DND-41 (cell line): ENCODE data around the gene BRINP3.
"Not testable (repeated sequence)": the region's sequence is repeated elsewhere in the genome, so short reads cannot be mapped to it uniquely, and the experiment has no call there.

Source experiments
- ATAC-seq: fragments of 200-7000 bp; cut with Tn5 transposase; 3 replicates; pipeline ENCODE4 v1.9.1; 2021; ENCODE audit warnings: low read depth; ENCODE audit not compliant: insufficient read depth
- DNase-seq: peaks from one replicate; pipeline ENCODE4 v3.0.0-alpha.2; 2020
- H2AFZ ChIP-seq: 2 replicates; pipeline ENCODE4 v1.6.0; 2012; ENCODE audit warnings: low read depth, low read length
- H3K27ac ChIP-seq: 2 replicates; pipeline ENCODE4 v1.5.1; 2012; ENCODE audit warnings: low read length, inconsistent platforms
- H3K27me3 ChIP-seq: fragments of 200-600 bp; sonication (generic); 2 replicates; pipeline ENCODE4 v1.6.0; 2012; ENCODE audit warnings: low read length, mild to moderate bottlenecking, inconsistent platforms; ENCODE audit not compliant: insufficient read depth, poor library complexity
- H3K36me3 ChIP-seq: 2 replicates; pipeline ENCODE4 v1.5.1; 2012; ENCODE audit warnings: low read length, inconsistent platforms; ENCODE audit not compliant: insufficient read depth
- H3K4me1 ChIP-seq: 2 replicates; pipeline ENCODE4 v1.5.1; 2012; ENCODE audit warnings: mild to moderate bottlenecking, low read length; ENCODE audit not compliant: insufficient read depth
- H3K4me2 ChIP-seq: 2 replicates; pipeline ENCODE4 v1.6.0; 2012; ENCODE audit warnings: mild to moderate bottlenecking, moderate library complexity, low read length, inconsistent platforms; ENCODE audit not compliant: insufficient read depth
- H3K4me3 ChIP-seq, 2 experiments: fragments of 200-600 bp in 1 of 2; shearing (Covaris generic) in 1 of 2; 2 replicates each; pipeline ENCODE4 v1.5.1; 2012 to 2016; ENCODE audit warnings: inconsistent platforms in 2 of 2, low read length in 2 of 2, mild to moderate bottlenecking in 2 of 2, low read depth in 1 of 2, moderate library complexity in 1 of 2
- H3K79me2 ChIP-seq: 2 replicates; pipeline ENCODE4 v1.6.0; 2012; ENCODE audit warnings: low read length, inconsistent platforms; ENCODE audit not compliant: insufficient read depth
- H3K9ac ChIP-seq: 2 replicates; pipeline ENCODE4 v1.6.0; 2012; ENCODE audit warnings: low read depth, mild to moderate bottlenecking, inconsistent platforms, low read length, moderate library complexity
- H3K9me3 ChIP-seq: 2 replicates; pipeline ENCODE4 v1.5.1; 2012; ENCODE audit warnings: low read length, moderate library complexity, mild to moderate bottlenecking, inconsistent platforms; ENCODE audit not compliant: insufficient read depth, severe bottlenecking
- H4K20me1 ChIP-seq: 2 replicates; pipeline ENCODE4 v1.6.0; 2012; ENCODE audit warnings: low read length; ENCODE audit not compliant: insufficient read depth
- EZH2 ChIP-seq: IDR thresholded peaks from 3 replicates; pipeline ENCODE4 v1.6.1; 2012; ENCODE audit warnings: borderline replicate concordance, low read depth, mild to moderate bottlenecking, moderate library complexity, low read length, inconsistent platforms; ENCODE audit not compliant: severe bottlenecking
- TF ChIP-seq, protein P1 (sequence below): IDR thresholded peaks from 2 replicates; pipeline ENCODE4 v1.5.1; 2012; ENCODE audit warnings: borderline replicate concordance, low read length, moderate library complexity, mild to moderate bottlenecking; ENCODE audit not compliant: poor library complexity, severe bottlenecking; ENCODE audit errors: extremely low read depth

Gene BRINP3

GRCh38 chr1:190477762-190478148, at the start of gene BRINP3:
BRINP3 (minus strand) TSS chr1:190477864.
- H2AFZ ChIP-seq = no peak within 1 kb of the TSS

DNA sequence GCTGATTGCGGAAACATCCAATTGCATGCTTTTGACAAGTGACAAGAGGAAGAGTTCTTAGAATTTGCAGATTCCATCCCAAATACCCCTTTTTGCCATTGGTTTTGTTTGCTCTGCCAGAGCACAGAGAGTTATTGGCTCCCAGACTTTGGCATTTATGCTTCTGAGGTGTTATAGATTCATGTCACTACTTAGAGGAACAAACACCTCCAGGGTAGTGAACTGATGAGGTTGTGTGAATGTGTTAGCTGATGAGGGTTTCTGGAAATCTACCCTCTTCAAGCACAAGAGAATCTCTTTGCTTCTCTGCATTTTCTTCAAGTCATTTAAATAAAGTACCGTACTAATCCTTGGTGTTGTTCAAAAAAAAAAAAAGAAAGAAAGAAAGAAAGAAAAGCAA, 33.9 kb upstream of the BRINP3 start:
- H2AFZ ChIP-seq = no peak overlapping the region
- no peak overlapping the region for H3K27ac ChIP-seq
- no peak overlapping the region for H3K4me2 ChIP-seq
- H3K4me3 ChIP-seq = no peak overlapping the region
- no peaks in the 10 kb centered on the region for H3K9me3 ChIP-seq
- H3K4me1 ChIP-seq = no peaks in the 10 kb centered on the region
- H3K27me3 ChIP-seq = no peaks in the 10 kb centered on the region
- TF ChIP-seq, protein P1, sequence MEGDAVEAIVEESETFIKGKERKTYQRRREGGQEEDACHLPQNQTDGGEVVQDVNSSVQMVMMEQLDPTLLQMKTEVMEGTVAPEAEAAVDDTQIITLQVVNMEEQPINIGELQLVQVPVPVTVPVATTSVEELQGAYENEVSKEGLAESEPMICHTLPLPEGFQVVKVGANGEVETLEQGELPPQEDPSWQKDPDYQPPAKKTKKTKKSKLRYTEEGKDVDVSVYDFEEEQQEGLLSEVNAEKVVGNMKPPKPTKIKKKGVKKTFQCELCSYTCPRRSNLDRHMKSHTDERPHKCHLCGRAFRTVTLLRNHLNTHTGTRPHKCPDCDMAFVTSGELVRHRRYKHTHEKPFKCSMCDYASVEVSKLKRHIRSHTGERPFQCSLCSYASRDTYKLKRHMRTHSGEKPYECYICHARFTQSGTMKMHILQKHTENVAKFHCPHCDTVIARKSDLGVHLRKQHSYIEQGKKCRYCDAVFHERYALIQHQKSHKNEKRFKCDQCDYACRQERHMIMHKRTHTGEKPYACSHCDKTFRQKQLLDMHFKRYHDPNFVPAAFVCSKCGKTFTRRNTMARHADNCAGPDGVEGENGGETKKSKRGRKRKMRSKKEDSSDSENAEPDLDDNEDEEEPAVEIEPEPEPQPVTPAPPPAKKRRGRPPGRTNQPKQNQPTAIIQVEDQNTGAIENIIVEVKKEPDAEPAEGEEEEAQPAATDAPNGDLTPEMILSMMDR = no peak
- TF ChIP-seq EZH2 = no peak
- no peaks in the 10 kb centered on the region for H3K79me2 ChIP-seq
- H4K20me1 ChIP-seq = no peaks in the 10 kb centered on the region
- DNase-seq (no peak), ATAC-seq (no peak)
- no peak overlapping the region for H3K9ac ChIP-seq
- H3K36me3 ChIP-seq = no peaks in the 10 kb centered on the region

More at GRCh38 chr1:190477762-190478148, at the start of gene BRINP3:
- H3K4me1 ChIP-seq = no peaks in the 10 kb centered on the region
- no peak within 1 kb of the TSS for H3K4me3 ChIP-seq
- no peaks in the 10 kb centered on the region for H3K36me3 ChIP-seq
- DNase-seq (no peak), ATAC-seq (no peak)
- H3K27ac ChIP-seq = no peak within 1 kb of the TSS
- no peak within 1 kb of the TSS for H3K9ac ChIP-seq
- TF ChIP-seq, protein P1 = no peak
- no peak for TF ChIP-seq EZH2
- no peaks in the 10 kb centered on the region for H4K20me1 ChIP-seq
- H3K79me2 ChIP-seq = no peaks in the 10 kb centered on the region
- H3K27me3 ChIP-seq = no peaks in the 10 kb centered on the region
- no peaks in the 10 kb centered on the region for H3K9me3 ChIP-seq
- H3K4me2 ChIP-seq = no peak within 1 kb of the TSS

- no peaks in the 10 kb centered on the region for H3K79me2 ChIP-seq
- no peaks in the 10 kb centered on the region for H3K4me1 ChIP-seq
- no peak overlapping the region for H2AFZ ChIP-seq
- no peaks in the 10 kb centered on the region for H4K20me1 ChIP-seq
- TF ChIP-seq, protein P1 = no peak
- TF ChIP-seq EZH2 = no peak
- no peak overlapping the region for H3K27ac ChIP-seq
- ATAC-seq (no peak), DNase-seq (no peak)
- no peak overlapping the region for H3K4me3 ChIP-seq
- H3K9me3 ChIP-seq = no peaks in the 10 kb centered on the region
- no peaks in the 10 kb centered on the region for H3K36me3 ChIP-seq
- no peak overlapping the region for H3K4me2 ChIP-seq
- no peak overlapping the region for H3K9ac ChIP-seq
- no peaks in the 10 kb centered on the region for H3K27me3 ChIP-seq
These were observed 29.7 kb upstream of the BRINP3 start for GRCh38 chr1:190507357-190507756.

GRCh38 chr1:190504539-190504938, 26.9 kb upstream of the BRINP3 start:
- DNase-seq, H3K36me3 ChIP-seq, H3K27ac ChIP-seq, H3K4me2 ChIP-seq, ATAC-seq, H2AFZ ChIP-seq, H4K20me1 ChIP-seq, H3K9me3 ChIP-seq, H3K27me3 ChIP-seq, H3K4me3 ChIP-seq, H3K9ac ChIP-seq, H3K4me1 ChIP-seq, H3K79me2 ChIP-seq: not testable (repeated sequence)
